SU-DHL-6 (cell line): ENCODE data around the gene TBRG4.

Source experiments
- CTCF ChIP-seq: fragments of 200-600 bp; sonication (generic); IDR thresholded peaks from one replicate; pipeline ENCODE4 v1.5.1; 2017; ENCODE audit warnings: antibody characterized with exemption, mild to moderate bottlenecking, low read length, moderate library complexity; ENCODE audit not compliant: insufficient read depth, poor library complexity, severe bottlenecking
- EZH2phosphoT487 ChIP-seq: fragments of 200-600 bp; sonication (generic), shearing (Covaris generic); conservative IDR thresholded peaks from 2 replicates; pipeline ENCODE4 v1.6.1; 2018; ENCODE audit warnings: mild to moderate bottlenecking, antibody characterized with exemption, low read length, moderate library complexity, mixed read lengths

- TF ChIP-seq CTCF (no peak), EZH2phosphoT487 (no peak)
Observed at GRCh38 chr7:45103958-45104843, 7.3 kb downstream of the TBRG4 start.
